HG03108 (cell line): ENCODE data around the gene EGLN2.
A peak's percentile ranks its signal among the peaks of the same experiment; 100 is the strongest.
"Not testable (repeated sequence)": the region's sequence is repeated elsewhere in the genome, so short reads cannot be mapped to it uniquely, and the experiment has no call there.

Source experiments
- ATAC-seq: cut with Tn5 transposase; IDR thresholded peaks from one replicate; pipeline ENCODE4 v1.9.1; 2021; ENCODE audit warnings: moderate library complexity; ENCODE audit not compliant: unreplicated experiment

Gene EGLN2

GRCh38 chr19:40776364-40776763 is 22.6 kb upstream of the EGLN2 start:
- ATAC-seq: no peak

- peak; percentile 48 for ATAC-seq
Observed at GRCh38 chr19:40776932-40777644, 21.9 kb upstream of the EGLN2 start.

GRCh38 chr19:40777645-40777936 is 21.4 kb upstream of the EGLN2 start:
- no peak for ATAC-seq

GRCh38 chr19:40777937-40778705 is 20.9 kb upstream of the EGLN2 start, which contains the start of gene RAB4B:
TSS of gene RAB4B (plus strand) at chr19:40778247. CDS start at chr19:40778376, 129 bp downstream.
- peak; percentile 59 for ATAC-seq

GRCh38 chr19:40778706-40779284 is 20.2 kb upstream of the EGLN2 start:
- no peak for ATAC-seq

- ATAC-seq: no peak
Observed at GRCh38 chr19:40780582-40780981, 18.4 kb upstream of the EGLN2 start.

- no peak for ATAC-seq
Observed at GRCh38 chr19:40781140-40781539, 17.9 kb upstream of the EGLN2 start.

- ATAC-seq: no peak
Observed at GRCh38 chr19:40783711-40784110, 15.3 kb upstream of the EGLN2 start.

- ATAC-seq: not testable (repeated sequence)
Observed at GRCh38 chr19:40784146-40784545, 14.8 kb upstream of the EGLN2 start.

GRCh38 chr19:40785526-40785925 is 13.5 kb upstream of the EGLN2 start:
- ATAC-seq: no peak

GRCh38 chr19:40786060-40787037 is 12.6 kb upstream of the EGLN2 start:
- no peak for ATAC-seq

GRCh38 chr19:40791349-40791748 is 7.6 kb upstream of the EGLN2 start:
- ATAC-seq: no peak

GRCh38 chr19:40791996-40792395 is 7.0 kb upstream of the EGLN2 start:
- ATAC-seq: no peak

GRCh38 chr19:40797166-40797962 is 1.6 kb upstream of the EGLN2 start:
- ATAC-seq: no peak

GRCh38 chr19:40797963-40798682 is 868 bp upstream of the EGLN2 start:
- no peak for ATAC-seq

GRCh38 chr19:40799558-40800338 is 757 bp downstream of the EGLN2 start:
- no peak for ATAC-seq

- no peak for ATAC-seq
Observed at GRCh38 chr19:40800339-40800996, 1.5 kb downstream of the EGLN2 start.

GRCh38 chr19:40800997-40801377 is 2.0 kb downstream of the EGLN2 start:
- no peak for ATAC-seq
